Panc1 (cell line): Measurements from ENCODE around the gene SEMA4F.

ENCODE experiments used
- POLR2AphosphoS5 ChIP-seq: IDR thresholded peaks from 2 replicates; pipeline ENCODE4 v1.6.1; 2012; ENCODE audit warnings: mild to moderate bottlenecking, low read depth, low read length, moderate library complexity
- REST ChIP-seq, 2 experiments: IDR thresholded peaks; 2 replicates each; pipeline ENCODE4 v1.6.1; 2011 to 2012; ENCODE audit warnings: low read depth in 2 of 2, control low read depth in 1 of 2, low read length in 1 of 2, mild to moderate bottlenecking in 1 of 2, moderate library complexity in 1 of 2; ENCODE audit not compliant: insufficient read depth in 1 of 2
- SIN3A ChIP-seq: IDR thresholded peaks from 2 replicates; pipeline ENCODE4 v1.6.1; 2012; ENCODE audit warnings: low read depth, mild to moderate bottlenecking, low read length, moderate library complexity, borderline replicate concordance; ENCODE audit not compliant: insufficient read depth
- TF ChIP-seq, protein P1 (sequence below): fragments of 450-650 bp; IDR thresholded peaks from 2 replicates; pipeline ENCODE4 v1.5.1; 2017; ENCODE audit warnings: mild to moderate bottlenecking

- TF ChIP-seq, protein P1, sequence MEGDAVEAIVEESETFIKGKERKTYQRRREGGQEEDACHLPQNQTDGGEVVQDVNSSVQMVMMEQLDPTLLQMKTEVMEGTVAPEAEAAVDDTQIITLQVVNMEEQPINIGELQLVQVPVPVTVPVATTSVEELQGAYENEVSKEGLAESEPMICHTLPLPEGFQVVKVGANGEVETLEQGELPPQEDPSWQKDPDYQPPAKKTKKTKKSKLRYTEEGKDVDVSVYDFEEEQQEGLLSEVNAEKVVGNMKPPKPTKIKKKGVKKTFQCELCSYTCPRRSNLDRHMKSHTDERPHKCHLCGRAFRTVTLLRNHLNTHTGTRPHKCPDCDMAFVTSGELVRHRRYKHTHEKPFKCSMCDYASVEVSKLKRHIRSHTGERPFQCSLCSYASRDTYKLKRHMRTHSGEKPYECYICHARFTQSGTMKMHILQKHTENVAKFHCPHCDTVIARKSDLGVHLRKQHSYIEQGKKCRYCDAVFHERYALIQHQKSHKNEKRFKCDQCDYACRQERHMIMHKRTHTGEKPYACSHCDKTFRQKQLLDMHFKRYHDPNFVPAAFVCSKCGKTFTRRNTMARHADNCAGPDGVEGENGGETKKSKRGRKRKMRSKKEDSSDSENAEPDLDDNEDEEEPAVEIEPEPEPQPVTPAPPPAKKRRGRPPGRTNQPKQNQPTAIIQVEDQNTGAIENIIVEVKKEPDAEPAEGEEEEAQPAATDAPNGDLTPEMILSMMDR, result no peak
- TF ChIP-seq REST (IDR thresholded peaks at IDR 0.05; ENCODE audit: insufficient read depth in 1 of 2, low read depth in 2 of 2, low read length in 1 of 2), result no peak
- TF ChIP-seq POLR2AphosphoS5, result no peak
- TF ChIP-seq SIN3A, result no peak
These were observed 35.5 kb upstream of the SEMA4F start for GRCh38 chr2:74618410-74619083.
